AG09319 (cell line): ENCODE results near the gene SCN8A.

Source experiments
- DNase-seq: peaks from one replicate; pipeline ENCODE4 v3.0.0-alpha.2; 2010; ENCODE audit warnings: low read depth; ENCODE audit errors: extremely low read depth
- CTCF ChIP-seq: IDR thresholded peaks from 2 replicates; pipeline ENCODE4 v1.5.1; 2011; ENCODE audit warnings: low read depth, mild to moderate bottlenecking, inconsistent platforms, low read length, moderate library complexity

Gene SCN8A

GRCh38 chr12:51682981-51683380, 91.9 kb downstream of the SCN8A start:
- no peak for TF ChIP-seq CTCF
- no peak for DNase-seq

- peak; percentile 50 for DNase-seq
- no peak for TF ChIP-seq CTCF
Measured at GRCh38 chr12:51683763-51684357, 92.8 kb downstream of the SCN8A start.

GRCh38 chr12:51686727-51687126, 95.7 kb downstream of the SCN8A start:
- no peak for TF ChIP-seq CTCF
- no peak for DNase-seq

- no peak for DNase-seq
Measured at GRCh38 chr12:51687177-51687576, 96.1 kb downstream of the SCN8A start.

GRCh38 chr12:51687614-51688013, 96.6 kb downstream of the SCN8A start:
- TF ChIP-seq CTCF = no peak
- no peak for DNase-seq

More at GRCh38 chr12:51687177-51687576, 96.1 kb downstream of the SCN8A start:
- no peak for TF ChIP-seq CTCF

- TF ChIP-seq CTCF = no peak
- no peak for DNase-seq
Measured at GRCh38 chr12:51689983-51690382, 99.0 kb downstream of the SCN8A start.

- no peak for TF ChIP-seq CTCF
- DNase-seq = no peak
Measured at GRCh38 chr12:51692016-51692415, 101.0 kb downstream of the SCN8A start.
